ENCODE results near the gene CYYR1.

DNA sequence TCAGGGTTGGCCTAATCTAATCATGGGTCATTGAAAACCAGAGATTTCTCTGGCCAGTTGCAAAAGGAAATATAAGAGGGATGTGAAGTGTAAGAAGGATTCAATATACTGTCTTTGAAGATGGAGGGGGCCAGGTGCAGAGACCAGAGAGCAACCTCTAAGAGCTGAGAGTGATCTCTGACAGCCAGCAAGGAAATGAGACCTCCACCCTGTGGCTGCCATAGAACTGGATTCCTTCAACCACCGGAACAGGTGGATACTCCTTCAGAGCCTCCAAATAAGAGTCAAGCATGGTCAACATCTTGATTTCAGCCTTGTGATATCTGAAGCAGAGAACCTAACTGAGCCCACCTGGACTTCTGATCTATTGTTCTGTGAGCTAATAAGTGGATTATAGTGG is 128.4 kb downstream of the CYYR1 start:
- TF ChIP-seq POLR2AphosphoS5 (IDR thresholded peaks at IDR 0.05; ENCODE audit: borderline replicate concordance, low read depth, low read length): no peak
- TF ChIP-seq EZH2 (IDR thresholded peaks at IDR 0.05): no peak
- no peak for TF ChIP-seq FOXP2 (optimal IDR thresholded peaks at IDR 0.05; ENCODE audit: control extremely low read depth, extremely low read length, insufficient read depth)
